ENCODE measurements around the gene KANSL1. TPM values are rescaled to one million over a fixed set of nuclear protein-coding genes. Genes with fewer than 3 reads are reported as not detected.

Gene KANSL1
- total and polyA plus RNA-seq, 10 of the 15 experiments (the other 5 are each of a cell fraction or from before 2014, with no cell fraction given) = 4.7 to 60.6 (median 28.0) TPM

DNA sequence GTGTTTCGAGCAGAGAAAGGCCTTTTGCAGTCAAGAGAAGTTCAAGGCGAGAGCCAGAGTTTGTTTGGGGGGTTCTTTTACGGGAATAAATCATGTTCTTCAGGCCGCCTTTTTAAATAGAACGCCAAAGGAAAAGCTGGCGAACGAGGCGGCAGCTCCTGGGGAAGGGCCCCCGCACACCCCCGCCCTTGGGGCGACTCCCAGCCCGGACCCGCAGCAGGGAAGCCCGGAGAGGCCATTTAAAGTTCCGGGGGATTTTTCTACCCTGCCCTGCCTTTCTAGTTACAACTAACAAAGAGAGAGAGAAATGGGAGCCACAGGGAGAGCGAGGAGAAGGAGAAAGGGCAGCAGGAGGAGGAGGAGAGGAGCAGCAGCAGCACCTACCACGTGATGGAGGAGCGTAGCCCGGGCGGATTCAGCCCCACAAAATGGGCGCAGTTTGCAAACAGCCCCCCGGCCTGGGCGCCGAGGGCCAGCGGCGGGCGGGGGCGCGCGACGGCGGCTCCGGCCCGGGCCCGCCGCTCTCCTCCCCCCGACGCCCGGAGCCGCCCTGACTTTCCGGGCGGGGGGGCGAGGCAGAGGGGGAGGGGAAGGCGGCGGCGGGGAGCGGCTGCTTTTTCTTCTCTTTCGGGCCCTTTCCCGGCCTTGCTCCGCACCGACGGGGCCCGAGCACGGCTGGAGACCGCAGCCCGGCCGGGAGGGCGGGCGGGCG, 634 bp downstream of the KANSL1 start (continued):
- TF ChIP-seq EGR1 (IDR thresholded peaks at IDR 0.05; ENCODE audit: borderline replicate concordance in 1 of 2, low read depth in 2 of 2, low read length in 2 of 2) (peak in 1 of 2 experiments; percentile 69; a peak in 2 of 3 replicates), SUZ12 (IDR thresholded peaks at IDR 0.05; ENCODE audit: unreplicated experiment) (no peak), NFXL1 (IDR thresholded peaks at IDR 0.05; ENCODE audit: borderline replicate concordance) (no peak), ZNF217 (IDR thresholded peaks at IDR 0.05) (no peak), NFYA (IDR thresholded peaks at IDR 0.05; ENCODE audit: borderline replicate concordance, low read depth, low read length) (no peak), CBX3 (IDR thresholded peaks at IDR 0.05; ENCODE audit: borderline replicate concordance, low read depth) (no peak), NBN (IDR thresholded peaks at IDR 0.05) (peak; percentile 86), FOXM1 (IDR thresholded peaks at IDR 0.05; ENCODE audit: low read depth, low read length) (no peak), ZZZ3 (IDR thresholded peaks at IDR 0.05; ENCODE audit: control insufficient read depth, insufficient read length, low read depth) (no peak), TCF12 (IDR thresholded peaks at IDR 0.05; ENCODE audit: low read depth, low read length) (peak; percentile 24; the same call in 1 of the 2 replicates), SREBF2 (IDR thresholded peaks at IDR 0.05; ENCODE audit: low read length) (no peak), MYB (IDR thresholded peaks at IDR 0.05; ENCODE audit: borderline replicate concordance, low read depth, low read length) (no peak), NR2C1 (IDR thresholded peaks at IDR 0.05) (no peak), ESRRA (IDR thresholded peaks at IDR 0.05; ENCODE audit: low read length) (no peak), STAT3 (IDR thresholded peaks at IDR 0.05; ENCODE audit: low read depth, low read length) (no peak), SMAD5 (IDR thresholded peaks at IDR 0.05; ENCODE audit: low read depth) (no peak), SRF (IDR thresholded peaks at IDR 0.05; ENCODE audit: low read depth in 2 of 2, low read length in 2 of 2) (no peak), MTA2 (IDR thresholded peaks at IDR 0.05; ENCODE audit: low read depth) (no peak)
- TF ChIP-seq, protein P1, sequence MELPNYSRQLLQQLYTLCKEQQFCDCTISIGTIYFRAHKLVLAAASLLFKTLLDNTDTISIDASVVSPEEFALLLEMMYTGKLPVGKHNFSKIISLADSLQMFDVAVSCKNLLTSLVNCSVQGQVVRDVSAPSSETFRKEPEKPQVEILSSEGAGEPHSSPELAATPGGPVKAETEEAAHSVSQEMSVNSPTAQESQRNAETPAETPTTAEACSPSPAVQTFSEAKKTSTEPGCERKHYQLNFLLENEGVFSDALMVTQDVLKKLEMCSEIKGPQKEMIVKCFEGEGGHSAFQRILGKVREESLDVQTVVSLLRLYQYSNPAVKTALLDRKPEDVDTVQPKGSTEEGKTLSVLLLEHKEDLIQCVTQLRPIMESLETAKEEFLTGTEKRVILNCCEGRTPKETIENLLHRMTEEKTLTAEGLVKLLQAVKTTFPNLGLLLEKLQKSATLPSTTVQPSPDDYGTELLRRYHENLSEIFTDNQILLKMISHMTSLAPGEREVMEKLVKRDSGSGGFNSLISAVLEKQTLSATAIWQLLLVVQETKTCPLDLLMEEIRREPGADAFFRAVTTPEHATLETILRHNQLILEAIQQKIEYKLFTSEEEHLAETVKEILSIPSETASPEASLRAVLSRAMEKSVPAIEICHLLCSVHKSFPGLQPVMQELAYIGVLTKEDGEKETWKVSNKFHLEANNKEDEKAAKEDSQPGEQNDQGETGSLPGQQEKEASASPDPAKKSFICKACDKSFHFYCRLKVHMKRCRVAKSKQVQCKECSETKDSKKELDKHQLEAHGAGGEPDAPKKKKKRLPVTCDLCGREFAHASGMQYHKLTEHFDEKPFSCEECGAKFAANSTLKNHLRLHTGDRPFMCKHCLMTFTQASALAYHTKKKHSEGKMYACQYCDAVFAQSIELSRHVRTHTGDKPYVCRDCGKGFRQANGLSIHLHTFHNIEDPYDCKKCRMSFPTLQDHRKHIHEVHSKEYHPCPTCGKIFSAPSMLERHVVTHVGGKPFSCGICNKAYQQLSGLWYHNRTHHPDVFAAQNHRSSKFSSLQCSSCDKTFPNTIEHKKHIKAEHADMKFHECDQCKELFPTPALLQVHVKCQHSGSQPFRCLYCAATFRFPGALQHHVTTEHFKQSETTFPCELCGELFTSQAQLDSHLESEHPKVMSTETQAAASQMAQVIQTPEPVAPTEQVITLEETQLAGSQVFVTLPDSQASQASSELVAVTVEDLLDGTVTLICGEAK (IDR thresholded peaks at IDR 0.05; ENCODE audit: borderline replicate concordance) = no peak
- TF ChIP-seq, protein P2, sequence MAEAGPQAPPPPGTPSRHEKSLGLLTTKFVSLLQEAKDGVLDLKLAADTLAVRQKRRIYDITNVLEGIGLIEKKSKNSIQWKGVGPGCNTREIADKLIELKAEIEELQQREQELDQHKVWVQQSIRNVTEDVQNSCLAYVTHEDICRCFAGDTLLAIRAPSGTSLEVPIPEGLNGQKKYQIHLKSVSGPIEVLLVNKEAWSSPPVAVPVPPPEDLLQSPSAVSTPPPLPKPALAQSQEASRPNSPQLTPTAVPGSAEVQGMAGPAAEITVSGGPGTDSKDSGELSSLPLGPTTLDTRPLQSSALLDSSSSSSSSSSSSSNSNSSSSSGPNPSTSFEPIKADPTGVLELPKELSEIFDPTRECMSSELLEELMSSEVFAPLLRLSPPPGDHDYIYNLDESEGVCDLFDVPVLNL (IDR thresholded peaks at IDR 0.05; ENCODE audit: low read depth, low read length) = no peak
- TF ChIP-seq, protein P3, sequence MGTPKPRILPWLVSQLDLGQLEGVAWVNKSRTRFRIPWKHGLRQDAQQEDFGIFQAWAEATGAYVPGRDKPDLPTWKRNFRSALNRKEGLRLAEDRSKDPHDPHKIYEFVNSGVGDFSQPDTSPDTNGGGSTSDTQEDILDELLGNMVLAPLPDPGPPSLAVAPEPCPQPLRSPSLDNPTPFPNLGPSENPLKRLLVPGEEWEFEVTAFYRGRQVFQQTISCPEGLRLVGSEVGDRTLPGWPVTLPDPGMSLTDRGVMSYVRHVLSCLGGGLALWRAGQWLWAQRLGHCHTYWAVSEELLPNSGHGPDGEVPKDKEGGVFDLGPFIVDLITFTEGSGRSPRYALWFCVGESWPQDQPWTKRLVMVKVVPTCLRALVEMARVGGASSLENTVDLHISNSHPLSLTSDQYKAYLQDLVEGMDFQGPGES (IDR thresholded peaks at IDR 0.05) = 0 out of 2 replicates have a peak, but pooled peaks have one; percentile 20
- TF ChIP-seq, protein P4, sequence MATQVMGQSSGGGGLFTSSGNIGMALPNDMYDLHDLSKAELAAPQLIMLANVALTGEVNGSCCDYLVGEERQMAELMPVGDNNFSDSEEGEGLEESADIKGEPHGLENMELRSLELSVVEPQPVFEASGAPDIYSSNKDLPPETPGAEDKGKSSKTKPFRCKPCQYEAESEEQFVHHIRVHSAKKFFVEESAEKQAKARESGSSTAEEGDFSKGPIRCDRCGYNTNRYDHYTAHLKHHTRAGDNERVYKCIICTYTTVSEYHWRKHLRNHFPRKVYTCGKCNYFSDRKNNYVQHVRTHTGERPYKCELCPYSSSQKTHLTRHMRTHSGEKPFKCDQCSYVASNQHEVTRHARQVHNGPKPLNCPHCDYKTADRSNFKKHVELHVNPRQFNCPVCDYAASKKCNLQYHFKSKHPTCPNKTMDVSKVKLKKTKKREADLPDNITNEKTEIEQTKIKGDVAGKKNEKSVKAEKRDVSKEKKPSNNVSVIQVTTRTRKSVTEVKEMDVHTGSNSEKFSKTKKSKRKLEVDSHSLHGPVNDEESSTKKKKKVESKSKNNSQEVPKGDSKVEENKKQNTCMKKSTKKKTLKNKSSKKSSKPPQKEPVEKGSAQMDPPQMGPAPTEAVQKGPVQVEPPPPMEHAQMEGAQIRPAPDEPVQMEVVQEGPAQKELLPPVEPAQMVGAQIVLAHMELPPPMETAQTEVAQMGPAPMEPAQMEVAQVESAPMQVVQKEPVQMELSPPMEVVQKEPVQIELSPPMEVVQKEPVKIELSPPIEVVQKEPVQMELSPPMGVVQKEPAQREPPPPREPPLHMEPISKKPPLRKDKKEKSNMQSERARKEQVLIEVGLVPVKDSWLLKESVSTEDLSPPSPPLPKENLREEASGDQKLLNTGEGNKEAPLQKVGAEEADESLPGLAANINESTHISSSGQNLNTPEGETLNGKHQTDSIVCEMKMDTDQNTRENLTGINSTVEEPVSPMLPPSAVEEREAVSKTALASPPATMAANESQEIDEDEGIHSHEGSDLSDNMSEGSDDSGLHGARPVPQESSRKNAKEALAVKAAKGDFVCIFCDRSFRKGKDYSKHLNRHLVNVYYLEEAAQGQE (IDR thresholded peaks at IDR 0.05; ENCODE audit: low read depth, low read length) = no peak
